Endodermal cell (in vitro differentiated cells): ENCODE measurements around the gene HMGN3. TPM values are rescaled to one million over a fixed set of nuclear protein-coding genes. Genes with fewer than 3 reads are reported as not detected.

Source experiments
- DNase-seq: peaks from one replicate; pipeline ENCODE4 v3.0.0-alpha.2; 2017
- H3K27ac ChIP-seq: 2 replicates; pipeline ENCODE4 v1.5.1; 2013; ENCODE audit warnings: mild to moderate bottlenecking, low read depth, low read length, moderate library complexity
- H3K27me3 ChIP-seq: 2 replicates; pipeline ENCODE4 v1.6.1; 2013; ENCODE audit warnings: mild to moderate bottlenecking, low read length, moderate library complexity; ENCODE audit not compliant: insufficient read depth, control insufficient read depth, poor library complexity, severe bottlenecking
- H3K36me3 ChIP-seq: 2 replicates; pipeline ENCODE4 v1.7.0; 2013; ENCODE audit warnings: mild to moderate bottlenecking, low read length, moderate library complexity; ENCODE audit not compliant: control insufficient read depth, insufficient read depth
- H3K4me1 ChIP-seq: one replicate; pipeline ENCODE4 v1.7.0; 2013; ENCODE audit warnings: low read length; ENCODE audit not compliant: control insufficient read depth, insufficient read depth
- H3K4me3 ChIP-seq: 2 replicates; pipeline ENCODE4 v1.5.1; 2013; ENCODE audit warnings: mild to moderate bottlenecking, low read length, moderate library complexity
- H3K9ac ChIP-seq: 2 replicates; pipeline ENCODE4 v1.6.1; 2013; ENCODE audit warnings: mild to moderate bottlenecking, low read length, moderate library complexity; ENCODE audit not compliant: poor library complexity, severe bottlenecking; ENCODE audit errors: extremely low read depth
- H3K9me3 ChIP-seq: 2 replicates; pipeline ENCODE4 v1.6.1; 2013; ENCODE audit warnings: mild to moderate bottlenecking, low read length, moderate library complexity; ENCODE audit not compliant: control insufficient read depth
- H3K27ac Mint-ChIP-seq: 2 replicates; pipeline ENCODE4 v1.8.0; 2020; ENCODE audit warnings: mixed read lengths
- H3K27me3 Mint-ChIP-seq: 2 replicates; pipeline ENCODE4 v1.8.0; 2021; ENCODE audit warnings: mild to moderate bottlenecking, mixed read lengths; ENCODE audit not compliant: insufficient read depth
- H3K36me3 Mint-ChIP-seq: 2 replicates; pipeline ENCODE4 v1.8.0; 2020; ENCODE audit warnings: low read depth, mixed read lengths
- H3K4me1 Mint-ChIP-seq: 2 replicates; pipeline ENCODE4 v1.8.0; 2020; ENCODE audit warnings: mixed read lengths
- H3K4me3 Mint-ChIP-seq: 2 replicates; pipeline ENCODE4 v1.8.0; 2020; ENCODE audit warnings: mild to moderate bottlenecking, moderate library complexity, mixed read lengths
- H3K9me3 Mint-ChIP-seq: 2 replicates; pipeline ENCODE4 v1.8.0; 2020; ENCODE audit warnings: mild to moderate bottlenecking, mixed read lengths
- WGBS, 2 experiments: methylation state at CpG; one replicate each; pipeline versions ENCODE4 v1.1.5 to v1.1.7; 2013; ENCODE audit warnings: missing lambda C conversion rate in 2 of 2, mixed read lengths in 1 of 2; ENCODE audit not compliant: insufficient coverage in 1 of 2, insufficient read length in 1 of 2; 5-methylcytosine and 5-hydroxymethylcytosine counted together
- total RNA-seq, 2 donors: library from RNA; stranded (reverse); fragmentation: NEBNext Ultra II Directional in 1 of 2; extraction: Animal tissue kit (Norgen Biotek cat#: 25700) in 1 of 2; gene quantifications; 2 replicates in 1 of 2; 3 replicates in 1 of 2; pipeline ENCODE4 v1.2.1, GENCODE V29; 2021
- TF ChIP-seq, protein P1 (sequence below): fragments of 200-600 bp; sonication (generic); conservative IDR thresholded peaks from 2 replicates; pipeline ENCODE4 v1.5.0; 2021; ENCODE audit warnings: antibody characterized with exemption, mild to moderate bottlenecking

Gene HMGN3
- total RNA-seq, 2 donors from 2014 or later = 139 to 157 TPM

DNA sequence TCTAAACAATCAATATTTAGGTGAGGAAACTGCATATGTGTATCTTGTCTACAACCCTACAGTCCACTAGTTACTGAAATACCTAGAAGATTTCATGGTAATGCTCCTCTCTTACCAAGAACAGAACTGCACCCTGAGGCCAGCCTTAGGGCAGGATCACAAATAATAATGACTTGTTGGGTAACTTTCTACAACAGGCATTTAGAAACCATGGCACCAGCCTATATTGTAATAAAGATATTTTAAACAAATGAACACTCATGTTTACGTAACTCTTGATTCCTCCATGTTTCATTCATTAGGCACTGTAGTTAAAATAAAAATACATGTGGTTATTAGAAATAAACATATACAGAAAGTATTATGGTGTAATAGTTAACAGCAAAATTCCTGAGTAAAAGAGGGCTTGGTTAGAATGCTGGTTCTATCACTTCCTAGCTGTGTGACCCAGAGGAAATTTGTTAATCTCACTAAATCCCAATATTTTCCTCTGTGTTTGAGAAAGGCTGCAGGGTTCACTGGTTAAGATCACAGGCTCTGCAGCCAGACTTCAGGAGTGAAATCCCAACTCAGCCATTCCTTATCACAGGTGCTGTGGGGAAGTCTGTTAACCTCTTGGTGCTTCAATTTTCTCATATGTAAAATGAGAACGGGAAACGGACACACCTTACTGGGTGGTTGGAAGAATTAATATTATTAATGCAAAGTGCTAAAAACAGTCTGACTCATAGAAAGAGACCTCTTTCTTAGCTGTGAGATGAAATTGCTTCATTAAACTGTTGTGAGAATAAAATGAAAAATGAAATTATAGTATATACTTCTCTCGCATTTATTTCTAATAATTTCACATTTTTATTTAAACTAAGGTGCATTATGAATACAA lies 8.5 kb downstream of the HMGN3 start:
- H3K4me3 ChIP-seq = no peak overlapping the region
- H3K9me3 ChIP-seq = no peaks in the 10 kb centered on the region
- no peak overlapping the region for H3K27ac ChIP-seq
- H3K4me3 Mint-ChIP-seq = no peak overlapping the region
- no peaks in the 10 kb centered on the region for H3K27me3 Mint-ChIP-seq
- TF ChIP-seq, protein P1, sequence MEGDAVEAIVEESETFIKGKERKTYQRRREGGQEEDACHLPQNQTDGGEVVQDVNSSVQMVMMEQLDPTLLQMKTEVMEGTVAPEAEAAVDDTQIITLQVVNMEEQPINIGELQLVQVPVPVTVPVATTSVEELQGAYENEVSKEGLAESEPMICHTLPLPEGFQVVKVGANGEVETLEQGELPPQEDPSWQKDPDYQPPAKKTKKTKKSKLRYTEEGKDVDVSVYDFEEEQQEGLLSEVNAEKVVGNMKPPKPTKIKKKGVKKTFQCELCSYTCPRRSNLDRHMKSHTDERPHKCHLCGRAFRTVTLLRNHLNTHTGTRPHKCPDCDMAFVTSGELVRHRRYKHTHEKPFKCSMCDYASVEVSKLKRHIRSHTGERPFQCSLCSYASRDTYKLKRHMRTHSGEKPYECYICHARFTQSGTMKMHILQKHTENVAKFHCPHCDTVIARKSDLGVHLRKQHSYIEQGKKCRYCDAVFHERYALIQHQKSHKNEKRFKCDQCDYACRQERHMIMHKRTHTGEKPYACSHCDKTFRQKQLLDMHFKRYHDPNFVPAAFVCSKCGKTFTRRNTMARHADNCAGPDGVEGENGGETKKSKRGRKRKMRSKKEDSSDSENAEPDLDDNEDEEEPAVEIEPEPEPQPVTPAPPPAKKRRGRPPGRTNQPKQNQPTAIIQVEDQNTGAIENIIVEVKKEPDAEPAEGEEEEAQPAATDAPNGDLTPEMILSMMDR = no peak
- H3K27me3 ChIP-seq = no peaks in the 10 kb centered on the region
- H3K4me1 Mint-ChIP-seq = peaks cover 23% of the 10 kb centered on the region
- no peak overlapping the region for H3K27ac Mint-ChIP-seq
- H3K36me3 Mint-ChIP-seq = peaks cover 12% of the 10 kb centered on the region
- peaks cover 4% of the 10 kb centered on the region for H3K4me1 ChIP-seq
- H3K9ac ChIP-seq = no peak overlapping the region
- DNase-seq = no peak
- 92% methylated on average over 3 of the region's 4 CpGs; no CpG with 5 or more reads in 1 of the 2 experiments for WGBS, 2 experiments
- peaks cover 2% of the 10 kb centered on the region for H3K9me3 Mint-ChIP-seq
- H3K36me3 ChIP-seq = peaks cover 3% of the 10 kb centered on the region

DNA sequence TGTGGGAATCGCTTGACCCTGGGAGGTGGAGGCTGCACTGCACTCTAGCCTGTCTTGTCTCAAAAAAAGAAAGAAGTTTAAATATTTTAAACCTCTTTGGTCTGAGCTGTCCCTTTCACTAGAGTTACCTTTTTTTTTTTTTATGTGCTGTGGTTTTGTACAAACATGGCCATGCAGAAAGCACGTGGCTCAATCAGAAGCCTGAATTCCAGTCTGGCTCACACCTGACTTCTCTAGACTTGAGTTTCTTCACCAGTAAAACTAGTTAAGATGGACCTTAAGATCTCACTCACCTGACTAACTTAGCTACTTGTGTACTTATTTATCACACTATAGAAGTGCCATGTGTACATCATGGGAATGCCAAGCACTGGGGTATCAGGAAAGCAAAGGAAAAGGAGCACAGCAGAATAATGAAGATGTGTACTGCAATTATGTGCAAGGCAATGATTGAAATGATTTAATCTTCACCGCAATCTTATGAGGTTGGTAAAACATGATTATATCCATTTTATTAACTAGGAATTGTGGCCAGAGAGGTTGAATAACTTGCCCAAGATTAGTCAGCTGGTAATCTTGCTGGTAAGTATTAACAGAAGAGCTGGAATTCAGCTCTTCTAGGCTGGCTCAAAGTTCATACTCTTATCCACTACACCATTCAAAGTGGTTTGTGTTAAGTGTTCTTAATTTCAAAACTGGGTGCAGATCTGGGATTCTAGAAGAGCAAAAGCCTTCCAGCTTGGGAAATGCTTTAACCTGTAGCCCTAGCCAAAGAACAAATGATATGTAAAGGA lies 10.7 kb downstream of the HMGN3 start:
- H3K27me3 ChIP-seq = no peaks in the 10 kb centered on the region
- H3K9me3 ChIP-seq = peaks cover 12% of the 10 kb centered on the region
- no peaks in the 10 kb centered on the region for H3K27me3 Mint-ChIP-seq
- H3K4me1 ChIP-seq = peaks cover 4% of the 10 kb centered on the region
- no peak overlapping the region for H3K27ac Mint-ChIP-seq
- no peak overlapping the region for H3K4me3 Mint-ChIP-seq
- H3K36me3 Mint-ChIP-seq = peaks cover 16% of the 10 kb centered on the region
- no peak overlapping the region for H3K9ac ChIP-seq
- no peak overlapping the region for H3K27ac ChIP-seq
- H3K4me1 Mint-ChIP-seq = peaks cover 25% of the 10 kb centered on the region
- WGBS, 2 experiments = 95 to 96% methylated on average over 3 of the region's 3 CpGs
- no peak for DNase-seq
- TF ChIP-seq, protein P1 = no peak
- H3K36me3 ChIP-seq = no peaks in the 10 kb centered on the region
- no peak overlapping the region for H3K4me3 ChIP-seq
- H3K9me3 Mint-ChIP-seq = peaks cover 2% of the 10 kb centered on the region

DNA sequence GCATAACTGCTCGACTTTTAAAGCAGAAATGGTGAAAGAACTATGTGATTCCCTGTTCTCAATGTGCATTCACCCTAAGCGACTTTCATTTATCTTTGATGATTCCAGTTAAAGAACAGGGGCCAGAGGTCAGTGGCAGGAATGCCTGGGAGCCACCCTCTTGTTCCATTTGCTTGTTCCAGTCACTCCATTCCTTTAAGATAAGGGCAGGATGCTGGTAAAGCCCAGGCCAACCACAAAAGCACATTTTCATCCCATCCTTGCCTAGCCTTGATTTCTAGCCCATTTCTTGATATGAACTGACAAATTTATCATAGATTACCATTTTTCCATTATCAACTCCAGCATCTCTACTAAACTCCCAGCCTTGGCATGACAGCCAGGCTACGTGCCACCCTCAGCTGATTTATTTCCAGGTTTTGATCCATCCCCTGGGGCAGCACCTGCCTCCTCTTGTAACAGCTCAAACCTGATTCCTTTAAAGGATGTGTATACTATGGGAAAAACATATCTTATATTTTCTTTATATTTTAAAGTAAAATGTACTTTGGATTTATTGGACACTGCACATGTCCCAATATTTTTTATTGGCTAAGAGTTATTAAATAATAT lies 19.2 kb downstream of the HMGN3 start:
- H3K4me3 ChIP-seq = no peak overlapping the region
- H3K36me3 ChIP-seq = peaks cover 35% of the 10 kb centered on the region
- H3K27me3 ChIP-seq = no peaks in the 10 kb centered on the region
- WGBS, 2 experiments = 35 to 85% methylated on average over 2 to 3 of the region's 3 CpGs
- peaks cover 7% of the 10 kb centered on the region for H3K9me3 ChIP-seq
- no peak for DNase-seq
- peaks cover 24% of the 10 kb centered on the region for H3K4me1 Mint-ChIP-seq
- H3K4me1 ChIP-seq = peaks cover 12% of the 10 kb centered on the region
- peaks cover 4% of the 10 kb centered on the region for H3K9me3 Mint-ChIP-seq
- H3K9ac ChIP-seq = no peak overlapping the region
- peaks cover 27% of the 10 kb centered on the region for H3K36me3 Mint-ChIP-seq
- H3K27ac ChIP-seq = no peak overlapping the region
- H3K27ac Mint-ChIP-seq = no peak overlapping the region
- H3K4me3 Mint-ChIP-seq = no peak overlapping the region
- H3K27me3 Mint-ChIP-seq = no peaks in the 10 kb centered on the region
- TF ChIP-seq, protein P1 = no peak
